Activated CD8-positive, alpha-beta T cell treated with anti-CD3 and anti-CD28 coated beads, Interleukin-2, amount 10 ng/mL, durations not matched to agents 7 days and 5 days (primary cell): Measurements from ENCODE around the gene XYLT2. TPM values are rescaled to one million over a fixed set of nuclear protein-coding genes. Genes with fewer than 3 reads are reported as not detected.

ENCODE experiments used
- ATAC-seq: fragments of 150-1000 bp; cut with Tn5 transposase; one replicate; pipeline ENCODE4 v1.10.0; 2021; ENCODE audit warnings: moderate library complexity
- CTCF ChIA-PET: fragments of 350-600 bp; sonication (Branson Sonifier 250); formaldehyde crosslinking; loops from one replicate; lab custom pipeline; 2021; ENCODE audit warnings: antibody characterized with exemption; lab: Charles Lee
- POLR2A ChIA-PET: fragments of 350-600 bp; sonication (Branson Sonifier 250); formaldehyde crosslinking; loops from one replicate; lab custom pipeline; 2021; ENCODE audit warnings: antibody characterized with exemption; lab: Charles Lee
- DNase-seq: peaks from one replicate; pipeline ENCODE4 v3.0.0-alpha.2; 2020
- H3K27ac Mint-ChIP-seq: one replicate; pipeline ENCODE4 v1.8.0; 2021; ENCODE audit warnings: mild to moderate bottlenecking, mixed read lengths
- H3K27me3 Mint-ChIP-seq: one replicate; pipeline ENCODE4 v1.8.0; 2021; ENCODE audit warnings: low read depth, mixed read lengths
- H3K36me3 Mint-ChIP-seq: one replicate; pipeline ENCODE4 v1.8.0; 2021; ENCODE audit warnings: low read depth, mixed read lengths
- H3K4me1 Mint-ChIP-seq: one replicate; pipeline ENCODE4 v1.8.0; 2021; ENCODE audit warnings: low read depth, mixed read lengths
- H3K4me3 Mint-ChIP-seq: one replicate; pipeline ENCODE4 v1.8.0; 2021; ENCODE audit warnings: mild to moderate bottlenecking, mixed read lengths
- H3K9me3 Mint-ChIP-seq: one replicate; pipeline ENCODE4 v1.8.0; 2022; ENCODE audit warnings: mixed read lengths; ENCODE audit not compliant: insufficient read depth
- total RNA-seq, 2 experiments: library from RNA; stranded (reverse); gene quantifications; one replicate each; pipeline ENCODE4 v1.2.3, GENCODE V29; 2021

Gene XYLT2
- total RNA-seq, 2 experiments from 2014 or later, result 24.7 to 26.0 TPM

DNA sequence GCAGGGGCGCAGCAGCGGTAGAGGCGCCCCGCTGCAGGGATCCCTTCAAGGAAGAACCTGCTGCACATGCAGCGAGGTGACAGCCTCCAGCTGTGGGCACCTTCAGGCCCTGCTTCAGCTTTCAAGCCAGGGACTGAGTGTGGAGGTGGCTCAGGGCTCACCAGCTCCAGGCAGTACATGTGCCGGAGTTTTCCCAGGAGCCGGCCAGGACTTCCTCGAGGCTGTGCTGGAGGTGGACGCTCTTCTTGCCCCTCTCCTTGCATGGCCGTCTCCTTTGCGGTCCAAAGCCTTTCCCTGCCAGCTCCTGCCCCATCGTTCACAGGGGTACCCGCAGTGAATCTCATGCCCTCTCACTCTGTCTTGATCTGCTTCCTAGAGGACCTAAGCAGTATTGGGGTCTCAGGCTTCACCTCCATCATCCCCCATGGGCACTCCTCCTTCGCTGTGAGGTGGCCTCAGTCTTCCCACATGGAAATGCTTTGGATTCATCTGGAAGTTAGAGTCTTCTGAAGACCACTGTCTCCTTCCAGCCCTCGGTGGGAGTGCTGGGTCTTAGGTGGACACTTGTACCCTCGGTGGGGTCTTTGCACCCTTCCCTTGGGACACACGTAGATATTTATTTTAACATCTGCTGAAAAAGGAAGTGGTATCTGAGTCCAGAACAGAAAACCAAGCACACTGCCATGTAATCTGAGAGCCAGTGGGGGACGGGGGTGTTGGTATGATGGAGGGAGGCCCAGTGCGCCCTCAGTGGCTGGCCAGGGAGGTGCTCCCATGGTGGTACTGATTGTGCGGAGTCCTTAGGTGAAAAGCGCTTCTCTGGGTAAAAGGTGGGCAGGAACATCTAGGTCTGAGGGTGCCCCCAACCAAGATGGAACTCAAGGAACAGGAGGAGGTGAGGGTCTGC, 7.0 kb downstream of the XYLT2 start:
- H3K4me3 Mint-ChIP-seq, result no peak overlapping the region
- POLR2A ChIA-PET, result no interaction called here
- H3K27ac Mint-ChIP-seq, result no peak overlapping the region
- CTCF ChIA-PET, result interaction anchor here (2.6 kb wide), 1 partner anchor 9 kb away, joined by 12 read pairs; no protein-coding TSS in a partner anchor
- DNase-seq (no peak), ATAC-seq (no peak)
- peaks cover 19% of the 10 kb centered on the region for H3K4me1 Mint-ChIP-seq
- no peaks in the 10 kb centered on the region for H3K27me3 Mint-ChIP-seq
- H3K9me3 Mint-ChIP-seq, result no peaks in the 10 kb centered on the region
- peaks cover 27% of the 10 kb centered on the region for H3K36me3 Mint-ChIP-seq

DNA sequence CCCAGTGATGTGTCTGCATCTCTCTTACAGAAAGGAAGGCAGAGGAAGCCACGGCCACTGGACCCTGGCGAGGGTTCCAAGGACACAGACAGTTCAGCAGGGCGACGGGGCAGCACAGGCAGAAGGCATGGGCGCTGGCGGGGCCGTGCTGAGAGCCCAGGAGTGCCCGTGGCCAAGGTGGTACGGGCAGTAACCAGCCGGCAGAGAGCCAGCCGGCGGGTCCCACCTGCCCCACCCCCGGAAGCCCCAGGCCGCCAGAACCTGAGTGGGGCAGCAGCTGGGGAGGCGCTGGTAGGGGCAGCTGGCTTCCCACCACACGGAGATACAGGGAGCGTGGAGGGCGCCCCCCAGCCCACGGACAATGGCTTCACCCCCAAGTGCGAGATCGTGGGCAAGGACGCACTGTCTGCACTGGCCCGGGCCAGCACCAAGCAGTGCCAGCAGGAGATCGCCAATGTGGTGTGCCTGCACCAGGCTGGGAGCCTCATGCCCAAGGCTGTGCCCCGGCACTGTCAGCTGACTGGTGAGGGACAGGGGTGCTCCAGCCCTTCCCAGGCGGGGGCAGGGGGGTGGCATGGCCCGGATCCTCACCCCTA, 7.8 kb downstream of the XYLT2 start:
- ChIA-PET POLR2A (no interaction called here), CTCF (interaction anchor here (1.0 kb wide), 1 partner anchor 9 kb away, joined by 3 read pairs; no protein-coding TSS in a partner anchor)
- no peak overlapping the region for H3K27ac Mint-ChIP-seq
- no peaks in the 10 kb centered on the region for H3K27me3 Mint-ChIP-seq
- peaks cover 12% of the 10 kb centered on the region for H3K4me1 Mint-ChIP-seq
- DNase-seq (no peak), ATAC-seq (no peak)
- no peaks in the 10 kb centered on the region for H3K9me3 Mint-ChIP-seq
- no peak overlapping the region for H3K4me3 Mint-ChIP-seq
- peaks cover 34% of the 10 kb centered on the region for H3K36me3 Mint-ChIP-seq

DNA sequence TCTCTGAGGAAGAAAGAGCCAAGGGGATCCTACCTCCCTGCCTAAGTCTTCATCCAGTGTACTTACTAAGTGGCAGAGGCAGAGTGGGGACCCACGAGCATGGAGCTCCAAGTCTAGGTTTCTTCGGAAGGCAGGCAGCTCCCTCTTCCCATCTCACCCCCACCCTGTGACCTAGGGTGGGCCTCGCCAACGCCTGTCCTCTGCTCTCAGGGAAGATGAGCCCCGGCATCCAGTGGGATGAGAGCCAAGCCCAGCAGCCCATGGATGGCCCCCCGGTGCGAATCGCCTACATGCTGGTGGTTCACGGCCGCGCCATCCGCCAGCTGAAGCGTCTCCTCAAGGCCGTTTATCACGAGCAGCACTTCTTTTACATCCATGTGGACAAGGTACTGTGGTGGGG, 8.3 kb downstream of the XYLT2 start:
- DNase-seq (no peak), ATAC-seq (no peak)
- ChIA-PET CTCF (interaction anchor here (1.0 to 1.5 kb wide), 2 partner anchors 9 to 43 kb away, joined by 3 to 4 read pairs; partner anchors contain the start of gene LRRC59), POLR2A (no interaction called here)
- Mint-ChIP-seq H3K27me3 (no peaks in the 10 kb centered on the region), H3K36me3 (peaks cover 35% of the 10 kb centered on the region), H3K9me3 (no peaks in the 10 kb centered on the region), H3K4me1 (peaks cover 11% of the 10 kb centered on the region), H3K4me3 (no peak overlapping the region), H3K27ac (no peak overlapping the region)

DNA sequence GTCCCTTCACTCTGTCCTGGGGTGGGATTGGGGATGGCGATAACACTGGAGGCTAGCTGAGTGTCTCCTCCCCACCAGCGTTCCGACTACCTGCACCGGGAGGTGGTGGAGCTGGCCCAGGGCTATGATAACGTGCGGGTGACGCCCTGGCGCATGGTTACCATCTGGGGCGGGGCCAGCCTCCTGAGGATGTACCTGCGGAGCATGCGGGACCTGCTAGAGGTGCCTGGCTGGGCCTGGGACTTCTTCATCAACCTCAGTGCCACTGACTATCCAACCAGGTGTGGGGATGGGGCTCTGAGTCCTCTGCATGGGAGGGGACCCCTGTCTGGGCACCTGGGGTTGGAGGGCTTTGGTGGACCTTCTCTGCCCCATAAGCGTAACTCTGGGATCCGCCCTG, 8.8 kb downstream of the XYLT2 start:
- Mint-ChIP-seq H3K27me3 (no peaks in the 10 kb centered on the region), H3K4me3 (no peak overlapping the region), H3K27ac (no peak overlapping the region), H3K9me3 (no peaks in the 10 kb centered on the region), H3K36me3 (peaks cover 36% of the 10 kb centered on the region), H3K4me1 (peaks cover 10% of the 10 kb centered on the region)
- CTCF ChIA-PET, result interaction anchor here (1.0 to 1.5 kb wide), 2 partner anchors 8 to 43 kb away, joined by 3 to 4 read pairs; partner anchors contain the start of gene LRRC59
- ATAC-seq, result no peak
- no peak for DNase-seq
- POLR2A ChIA-PET, result no interaction called here

DNA sequence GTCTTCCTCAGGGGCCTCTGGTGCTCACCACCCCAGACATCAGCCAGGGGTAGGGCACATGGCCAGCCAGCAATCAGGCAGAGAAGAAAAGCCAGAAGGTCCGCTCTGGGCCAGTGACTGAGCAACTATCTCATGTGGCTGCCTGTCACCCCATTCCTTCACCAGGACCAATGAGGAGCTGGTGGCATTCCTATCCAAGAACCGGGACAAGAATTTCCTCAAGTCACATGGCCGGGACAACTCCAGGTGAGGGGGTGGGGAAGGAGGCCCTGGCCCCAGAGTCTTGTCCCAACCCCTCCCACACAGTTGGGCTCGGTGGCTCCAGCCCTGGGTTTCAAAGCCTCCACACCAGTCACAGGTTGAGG, 9.4 kb downstream of the XYLT2 start:
- Mint-ChIP-seq H3K27ac (no peak overlapping the region), H3K4me1 (peaks cover 15% of the 10 kb centered on the region), H3K4me3 (no peak overlapping the region), H3K36me3 (peaks cover 36% of the 10 kb centered on the region), H3K9me3 (no peaks in the 10 kb centered on the region), H3K27me3 (no peaks in the 10 kb centered on the region)
- ChIA-PET POLR2A (no interaction called here), CTCF (interaction anchor here (1.5 kb wide), 1 partner anchor 42 kb away, joined by 4 read pairs; the partner anchor contains the start of gene LRRC59)
- ATAC-seq (no peak), DNase-seq (no peak)

- Mint-ChIP-seq H3K27ac (no peak overlapping the region), H3K27me3 (no peaks in the 10 kb centered on the region), H3K36me3 (peaks cover 38% of the 10 kb centered on the region), H3K9me3 (no peaks in the 10 kb centered on the region), H3K4me3 (no peak overlapping the region), H3K4me1 (peaks cover 17% of the 10 kb centered on the region)
- DNase-seq, result no peak
- CTCF ChIA-PET, result interaction anchor here (1.5 kb wide), 1 partner anchor 42 kb away, joined by 4 read pairs; the partner anchor contains the start of gene LRRC59
- ATAC-seq, result no peak
- POLR2A ChIA-PET, result no interaction called here
Measured at GRCh38 chr17:50355701-50356341, 9.9 kb downstream of the XYLT2 start.

GRCh38 chr17:50356418-50356817, 10.5 kb downstream of the XYLT2 start:
- Mint-ChIP-seq H3K27me3 (no peaks in the 10 kb centered on the region), H3K9me3 (no peaks in the 10 kb centered on the region), H3K4me3 (no peak overlapping the region), H3K36me3 (peaks cover 38% of the 10 kb centered on the region), H3K4me1 (peaks cover 20% of the 10 kb centered on the region), H3K27ac (no peak overlapping the region)
- DNase-seq (no peak), ATAC-seq (no peak)
- ChIA-PET POLR2A (no interaction called here), CTCF (no interaction called here)

- CTCF ChIA-PET, result no interaction called here
Measured at GRCh38 chr17:50356892-50357510, 11.1 kb downstream of the XYLT2 start.

GRCh38 chr17:50358177-50358576, 12.3 kb downstream of the XYLT2 start:
- peaks cover 29% of the 10 kb centered on the region for H3K4me1 Mint-ChIP-seq
- ATAC-seq (no peak), DNase-seq (no peak)
- POLR2A ChIA-PET, result interaction anchor here (0.9 to 2.2 kb wide), 2 partner anchors 12 to 14 kb away, joined by 4 to 12 read pairs; partner anchors contain the start of gene XYLT2
- H3K36me3 Mint-ChIP-seq, result peaks cover 34% of the 10 kb centered on the region
- H3K27ac Mint-ChIP-seq, result no peak overlapping the region
- no peaks in the 10 kb centered on the region for H3K27me3 Mint-ChIP-seq
- CTCF ChIA-PET, result no interaction called here
- H3K4me3 Mint-ChIP-seq, result no peak overlapping the region
- H3K9me3 Mint-ChIP-seq, result no peaks in the 10 kb centered on the region

More at GRCh38 chr17:50356892-50357510, 11.1 kb downstream of the XYLT2 start:
- H3K4me1 Mint-ChIP-seq, result peaks cover 24% of the 10 kb centered on the region
- no peak overlapping the region for H3K4me3 Mint-ChIP-seq
- ATAC-seq (no peak), DNase-seq (no peak)
- no peaks in the 10 kb centered on the region for H3K27me3 Mint-ChIP-seq
- no peak overlapping the region for H3K27ac Mint-ChIP-seq
- no peaks in the 10 kb centered on the region for H3K9me3 Mint-ChIP-seq
- H3K36me3 Mint-ChIP-seq, result peaks cover 38% of the 10 kb centered on the region
- POLR2A ChIA-PET, result no interaction called here

DNA sequence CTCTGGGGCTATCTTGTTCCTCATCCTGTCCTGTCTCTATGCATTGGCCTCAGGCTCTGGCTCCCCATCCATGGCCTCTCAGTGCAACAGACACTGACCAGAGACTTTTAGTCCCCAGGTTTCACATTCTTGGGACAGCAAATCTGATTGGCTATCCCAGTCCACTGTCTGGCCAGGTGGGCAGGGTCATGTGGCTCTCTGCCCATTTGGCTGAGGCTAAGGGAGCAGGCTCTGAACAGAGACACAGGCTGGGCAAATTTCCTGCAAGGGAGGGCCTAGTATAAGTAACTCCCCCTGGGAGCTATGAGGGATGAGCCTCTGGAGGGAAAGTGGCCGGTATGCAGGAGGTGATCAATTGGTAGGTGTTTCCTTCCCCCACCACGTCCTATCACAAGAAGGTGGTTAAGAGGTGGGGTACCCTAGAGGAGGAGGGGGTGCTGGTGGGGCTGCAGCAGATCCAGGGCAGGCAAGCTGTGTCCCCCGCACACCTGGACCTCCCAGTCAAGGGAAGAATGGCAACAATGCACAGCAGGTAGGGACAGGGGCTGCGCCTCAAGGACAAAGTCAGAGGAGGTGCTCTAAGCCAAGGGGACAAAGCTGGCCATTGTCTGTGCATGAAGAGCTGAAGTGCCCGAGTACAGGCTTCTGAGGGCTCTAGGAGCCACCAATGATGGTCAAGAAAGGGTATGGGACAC, 13.2 kb downstream of the XYLT2 start:
- ATAC-seq, result no peak
- Mint-ChIP-seq H3K4me1 (peaks cover 29% of the 10 kb centered on the region), H3K27me3 (no peaks in the 10 kb centered on the region), H3K9me3 (no peaks in the 10 kb centered on the region), H3K36me3 (peaks cover 31% of the 10 kb centered on the region), H3K27ac (no peak overlapping the region), H3K4me3 (no peak overlapping the region)
- POLR2A ChIA-PET, result interaction anchor here (0.9 to 2.2 kb wide), 3 partner anchors 13 to 120 kb away, joined by 3 to 12 read pairs (median 4); partner anchors contain the start of gene XYLT2
- CTCF ChIA-PET, result interaction anchor here (0.6 to 4.8 kb wide), 5 partner anchors 11 to 120 kb away, joined by 3 to 65 read pairs (median 3); partner anchors contain the start of genes EME1, LRRC59, MRPL27 and XYLT2
- DNase-seq, result no peak
